HG03196 (cell line): ENCODE data around the gene CMTM3.
"Not testable (repeated sequence)": the region's sequence is repeated elsewhere in the genome, so short reads cannot be mapped to it uniquely, and the experiment has no call there.

Source experiments
- ATAC-seq: cut with Tn5 transposase; IDR thresholded peaks from one replicate; pipeline ENCODE4 v1.9.1; 2021; ENCODE audit not compliant: unreplicated experiment

Gene CMTM3

DNA sequence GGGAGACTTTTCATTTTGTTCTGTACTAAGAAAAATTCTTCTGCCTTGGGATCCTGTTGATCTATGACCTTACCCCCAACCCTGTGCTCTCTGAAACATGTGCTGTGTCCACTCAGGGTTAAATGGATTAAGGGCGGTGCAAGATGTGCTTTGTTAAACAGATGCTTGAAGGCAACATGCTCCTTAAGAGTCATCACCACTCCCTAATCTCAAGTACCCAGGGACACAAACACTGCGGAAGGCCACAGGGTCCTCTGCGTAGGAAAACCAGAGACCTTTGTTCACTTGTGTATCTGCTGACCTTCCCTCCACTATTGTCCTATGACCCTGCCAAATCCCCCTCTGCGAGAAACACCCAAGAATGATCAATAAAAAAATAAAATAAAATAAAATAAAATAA lies 27.1 kb downstream of the CMTM3 start:
- ATAC-seq, result not testable (repeated sequence)

- ATAC-seq, result no peak
These were observed 30.2 kb downstream of the CMTM3 start for GRCh38 chr16:66634527-66635196.

DNA sequence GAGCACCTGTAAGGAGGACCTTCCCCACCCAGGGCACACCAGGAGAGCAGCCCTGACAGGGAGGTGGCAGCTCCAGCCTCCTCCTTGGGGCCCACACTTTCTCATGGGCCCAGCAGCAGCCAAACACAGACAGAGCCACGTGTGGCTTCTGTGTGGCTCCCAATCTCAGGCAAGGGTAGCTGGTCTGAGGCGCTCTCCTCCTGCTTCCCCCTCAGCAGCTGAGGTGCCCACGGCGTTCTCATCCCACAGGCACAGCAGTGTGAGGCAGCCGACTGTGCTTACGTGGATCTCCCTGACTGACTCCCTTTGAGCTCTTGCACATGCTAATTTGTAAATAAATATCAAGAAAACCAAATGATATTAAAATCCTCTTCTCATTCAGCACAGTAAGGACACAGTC lies 30.9 kb downstream of the CMTM3 start:
- no peak for ATAC-seq

DNA sequence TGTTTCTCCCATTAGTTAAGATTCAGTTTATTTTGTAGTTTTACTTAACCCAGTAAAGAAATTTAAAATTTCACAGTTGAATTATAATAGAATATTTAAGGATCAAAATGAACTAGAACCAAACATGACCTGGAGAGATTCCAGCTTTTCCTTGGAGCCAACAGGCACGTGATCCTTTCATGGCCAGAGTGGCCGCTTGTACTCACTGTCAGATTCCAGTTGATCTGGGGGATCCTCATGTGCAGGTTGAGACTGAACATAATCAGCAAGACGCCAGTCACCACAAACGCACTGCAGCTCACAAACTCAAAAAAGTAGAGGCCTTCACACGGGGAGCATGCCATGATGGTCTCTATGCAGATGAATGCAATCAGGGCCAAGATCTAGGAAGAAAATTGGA lies 31.7 kb downstream of the CMTM3 start:
- ATAC-seq, result no peak

DNA sequence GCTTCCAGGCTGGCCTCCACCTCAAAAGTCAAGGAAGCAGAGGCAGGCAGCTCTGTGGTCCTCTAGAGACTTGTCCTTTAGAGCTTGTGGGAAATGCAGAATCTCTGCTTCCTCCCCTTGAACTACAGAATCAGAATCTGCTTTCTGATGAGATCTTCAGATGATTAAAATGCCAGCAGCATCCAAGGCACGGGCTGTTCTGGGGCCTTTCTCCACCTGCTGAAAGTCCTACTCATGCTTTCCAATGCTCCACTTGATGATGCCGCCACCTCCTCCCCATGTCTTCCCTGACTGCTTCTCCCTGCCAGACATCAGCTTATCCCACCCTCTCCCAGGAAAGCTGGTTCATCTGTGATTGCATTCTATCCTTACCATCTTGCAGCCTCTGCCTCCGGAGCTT lies 33.3 kb downstream of the CMTM3 start:
- no peak for ATAC-seq

DNA sequence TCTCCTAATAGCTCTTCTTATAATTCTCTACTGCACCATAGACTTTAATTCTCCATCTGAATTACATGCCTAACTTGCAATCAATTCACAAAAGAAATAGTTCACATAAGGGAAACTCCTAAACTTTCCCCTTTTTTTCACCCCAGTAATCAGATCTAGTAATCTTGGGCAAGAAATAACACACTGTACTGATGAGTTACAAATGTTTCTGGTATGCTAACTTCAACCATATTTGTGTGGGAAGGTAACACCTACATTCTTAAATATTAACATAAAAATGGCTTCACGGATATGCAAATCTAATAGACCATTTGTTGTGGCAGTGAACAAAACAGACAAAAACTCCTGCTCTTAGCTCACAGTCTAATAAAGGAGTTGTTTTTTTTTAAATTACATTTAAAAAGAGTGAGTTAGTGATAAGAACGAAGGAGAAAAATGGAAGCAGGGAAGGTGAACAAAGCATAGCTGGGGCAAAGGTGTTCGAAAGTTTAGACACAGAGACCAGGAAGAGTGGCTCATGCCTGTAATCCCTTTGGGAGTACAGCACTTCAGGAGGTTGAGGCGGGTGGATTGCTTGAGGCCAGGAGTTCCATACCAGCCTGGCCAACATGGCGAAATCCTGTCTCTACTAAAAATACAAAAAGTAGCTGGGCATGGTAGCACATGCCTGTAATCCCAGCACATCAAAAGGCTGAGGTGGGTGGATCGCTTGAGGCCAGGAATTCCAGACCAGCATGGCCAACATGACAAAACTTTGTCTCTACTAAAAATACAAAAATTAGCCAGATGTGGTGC lies 34.8 kb downstream of the CMTM3 start:
- no peak for ATAC-seq

- no peak for ATAC-seq
These were observed 36.3 kb downstream of the CMTM3 start for GRCh38 chr16:66640724-66641314.

- no peak for ATAC-seq
These were observed 36.9 kb downstream of the CMTM3 start for GRCh38 chr16:66641387-66641786.

DNA sequence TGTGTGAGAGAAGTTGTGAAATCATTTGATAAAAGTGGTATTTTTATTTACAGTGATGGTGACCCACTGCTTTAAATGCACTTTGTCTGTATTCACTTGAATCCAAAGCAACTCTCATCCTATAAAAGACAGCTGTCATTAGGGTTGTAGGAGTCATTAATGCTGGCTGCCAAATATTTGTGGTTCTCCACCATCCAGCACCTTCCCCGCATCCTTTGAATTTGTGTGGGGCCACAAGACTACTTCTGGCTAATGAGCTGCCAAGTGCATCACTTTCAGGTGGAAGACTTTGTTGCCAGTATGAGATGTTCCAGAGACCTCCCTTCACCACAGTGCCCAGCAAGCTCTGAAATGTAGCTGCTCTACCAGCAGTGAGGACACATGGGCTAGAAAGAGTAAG lies 43.4 kb downstream of the CMTM3 start:
- ATAC-seq, result no peak

DNA sequence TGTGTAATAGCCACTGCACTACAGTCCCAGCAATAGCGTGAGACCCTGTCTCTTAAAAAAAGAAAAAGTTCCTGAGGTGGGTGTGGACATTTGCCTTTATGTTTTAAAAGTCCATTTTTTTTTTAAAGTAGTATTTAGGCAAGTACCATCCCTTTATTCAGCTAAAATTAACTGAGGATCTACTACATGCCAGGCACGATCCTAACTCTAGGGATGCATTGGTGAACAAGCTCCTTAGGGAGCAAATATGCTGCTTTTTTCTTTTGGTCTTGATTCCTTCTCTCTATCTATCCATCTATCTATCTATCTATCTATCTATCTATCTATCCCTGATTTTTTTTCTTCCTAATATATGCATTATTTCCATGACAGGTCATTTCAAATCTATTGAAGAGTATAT lies 44.7 kb downstream of the CMTM3 start:
- ATAC-seq, result no peak

DNA sequence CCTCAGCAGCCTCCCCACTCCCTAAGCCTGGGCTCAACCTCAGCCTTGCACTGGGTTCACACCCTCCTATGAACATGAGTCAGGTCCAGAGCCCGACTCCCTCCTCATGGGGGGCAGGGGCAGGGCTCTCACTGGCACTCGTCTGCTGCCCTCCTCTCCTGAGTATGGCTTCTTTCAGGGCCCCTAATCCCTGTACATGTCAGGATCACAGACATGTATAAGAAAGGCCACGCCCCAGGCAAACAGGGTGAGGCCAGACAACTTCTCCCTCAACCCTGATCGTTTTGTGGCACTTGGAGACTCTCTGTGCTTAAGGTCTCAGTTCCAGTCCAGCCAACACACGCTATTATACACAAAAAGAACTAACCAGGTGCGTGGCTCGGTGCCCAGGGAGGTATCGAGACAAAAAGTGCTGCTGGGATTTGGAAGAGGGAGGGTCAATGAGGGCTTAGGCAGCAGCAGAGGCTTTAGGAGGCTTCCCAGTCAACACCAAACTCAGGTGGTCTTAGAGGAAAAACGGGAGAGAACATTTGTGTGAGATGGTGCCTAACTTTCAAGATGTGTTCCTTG lies 45.2 kb downstream of the CMTM3 start:
- no peak for ATAC-seq

- peak; percentile 86 for ATAC-seq
These were observed 46.4 kb downstream of the CMTM3 start for GRCh38 chr16:66650707-66651473.

DNA sequence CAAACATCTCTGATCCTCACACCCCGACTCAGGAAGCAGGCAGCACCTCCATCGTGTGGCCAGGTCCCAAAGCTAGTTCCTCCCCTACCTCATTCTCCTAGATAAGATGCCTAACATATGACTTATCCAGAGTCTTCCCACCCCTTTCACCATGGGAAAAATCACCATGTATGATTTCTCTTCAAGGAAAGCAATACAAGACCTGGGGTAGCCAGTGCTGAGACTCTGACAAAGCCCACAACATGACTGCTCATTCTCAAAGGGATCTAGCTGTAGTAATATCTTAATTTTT lies 46.9 kb downstream of the CMTM3 start:
- no peak for ATAC-seq

GRCh38 chr16:66651965-66652364 lies 47.5 kb downstream of the CMTM3 start:
- ATAC-seq, result no peak

- no peak for ATAC-seq
These were observed 48.3 kb downstream of the CMTM3 start for GRCh38 chr16:66652661-66653360.

GRCh38 chr16:66653581-66654350 lies 49.3 kb downstream of the CMTM3 start:
- ATAC-seq, result no peak

GRCh38 chr16:66656547-66656946 lies 52.0 kb downstream of the CMTM3 start:
- ATAC-seq, result no peak

DNA sequence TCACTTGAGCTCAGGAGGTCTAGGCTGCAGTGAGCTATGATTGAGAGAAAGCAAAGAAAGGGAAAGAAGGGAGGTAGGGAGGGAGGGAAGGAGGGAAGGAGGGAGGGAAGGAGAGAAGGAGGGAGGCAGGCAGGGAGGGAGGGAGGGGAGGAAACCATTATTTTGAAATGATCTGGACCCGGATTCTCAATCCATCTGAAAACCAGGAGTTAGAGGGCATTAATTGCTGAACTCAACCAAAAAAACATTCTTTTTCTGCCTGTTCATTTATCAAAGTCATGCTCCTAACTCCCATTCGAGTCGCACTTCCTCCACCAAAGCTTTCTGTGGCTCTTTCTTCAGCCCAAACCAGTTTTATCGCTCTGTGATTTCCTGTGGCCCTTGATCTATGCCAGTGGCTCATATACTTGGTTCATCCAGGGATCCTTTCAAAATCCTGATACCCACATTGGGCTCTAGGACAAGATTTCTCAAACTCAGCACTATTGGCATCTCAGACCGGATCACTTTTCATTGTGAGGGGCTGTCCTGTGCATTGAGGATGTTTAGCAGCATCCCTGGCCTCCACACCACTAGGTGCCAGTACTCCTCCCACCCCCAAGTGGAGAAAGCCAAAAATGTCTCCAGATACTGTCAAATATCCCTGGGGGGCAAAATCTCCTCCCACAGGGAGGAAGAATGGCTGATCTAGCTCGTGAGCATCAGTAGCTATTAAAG lies 53.8 kb downstream of the CMTM3 start:
- ATAC-seq, result no peak

DNA sequence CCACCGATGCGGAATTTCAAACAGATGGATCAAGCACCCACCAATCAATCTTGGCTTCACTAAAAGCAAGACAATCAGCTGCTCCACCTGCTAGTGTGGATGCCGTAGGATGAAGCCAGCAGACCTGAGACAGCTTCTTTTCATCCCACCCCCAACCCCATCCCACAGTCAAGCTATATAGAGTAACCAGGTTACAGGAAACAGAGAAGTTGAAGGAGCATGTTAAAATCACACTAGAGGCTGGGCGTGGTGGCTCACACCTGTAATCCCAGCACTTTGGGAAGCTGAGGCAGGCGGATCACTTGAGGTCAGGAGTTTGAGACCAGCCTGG lies 54.3 kb downstream of the CMTM3 start:
- ATAC-seq, result no peak
